Measurements from ENCODE around the gene PPFIA2.

PPFIA2 gene

DNA sequence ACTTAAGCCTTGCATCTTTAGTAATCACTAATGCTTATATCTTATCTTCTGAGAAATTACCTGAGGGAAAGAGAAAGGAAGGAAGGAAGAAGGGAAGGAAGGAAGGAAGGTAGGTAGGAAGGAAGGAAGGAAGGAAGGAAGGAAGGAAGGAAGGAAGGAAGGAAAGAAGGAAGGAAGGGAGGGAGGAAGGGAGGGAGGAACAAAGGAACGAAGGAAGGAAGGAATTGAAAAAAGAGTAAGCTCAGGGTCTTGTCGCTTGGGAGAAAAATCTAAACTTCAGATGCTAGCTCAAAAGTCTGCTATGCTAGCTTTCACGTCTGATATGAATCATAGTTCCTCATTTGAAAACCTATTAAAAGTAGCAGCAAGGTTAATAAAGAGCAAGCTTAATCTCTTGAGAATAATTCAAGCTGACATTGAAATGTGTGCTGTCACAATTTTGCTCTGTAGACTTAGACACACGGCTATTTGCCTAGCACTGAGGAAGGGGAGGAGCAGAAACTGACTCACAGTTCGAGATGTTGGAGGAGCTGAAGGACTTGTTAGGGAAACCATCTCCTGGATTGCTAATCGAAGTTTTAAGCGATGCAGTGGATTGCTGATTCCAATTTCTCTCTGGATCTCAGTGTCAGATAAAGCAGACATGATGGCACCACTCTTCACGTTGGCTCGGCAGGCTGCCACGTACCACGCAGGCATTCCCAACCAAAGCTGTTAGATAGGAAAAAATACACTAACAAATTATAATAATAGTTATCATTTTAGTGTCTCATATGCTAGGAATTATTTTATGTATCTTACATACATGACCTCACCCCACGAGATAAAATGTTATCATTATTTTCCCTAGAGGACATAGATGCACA is 464.6 kb downstream of the PPFIA2 start:
- H3K9me3 ChIP-seq: no peaks in the 10 kb centered on the region
- TF ChIP-seq, protein P1, sequence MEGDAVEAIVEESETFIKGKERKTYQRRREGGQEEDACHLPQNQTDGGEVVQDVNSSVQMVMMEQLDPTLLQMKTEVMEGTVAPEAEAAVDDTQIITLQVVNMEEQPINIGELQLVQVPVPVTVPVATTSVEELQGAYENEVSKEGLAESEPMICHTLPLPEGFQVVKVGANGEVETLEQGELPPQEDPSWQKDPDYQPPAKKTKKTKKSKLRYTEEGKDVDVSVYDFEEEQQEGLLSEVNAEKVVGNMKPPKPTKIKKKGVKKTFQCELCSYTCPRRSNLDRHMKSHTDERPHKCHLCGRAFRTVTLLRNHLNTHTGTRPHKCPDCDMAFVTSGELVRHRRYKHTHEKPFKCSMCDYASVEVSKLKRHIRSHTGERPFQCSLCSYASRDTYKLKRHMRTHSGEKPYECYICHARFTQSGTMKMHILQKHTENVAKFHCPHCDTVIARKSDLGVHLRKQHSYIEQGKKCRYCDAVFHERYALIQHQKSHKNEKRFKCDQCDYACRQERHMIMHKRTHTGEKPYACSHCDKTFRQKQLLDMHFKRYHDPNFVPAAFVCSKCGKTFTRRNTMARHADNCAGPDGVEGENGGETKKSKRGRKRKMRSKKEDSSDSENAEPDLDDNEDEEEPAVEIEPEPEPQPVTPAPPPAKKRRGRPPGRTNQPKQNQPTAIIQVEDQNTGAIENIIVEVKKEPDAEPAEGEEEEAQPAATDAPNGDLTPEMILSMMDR (IDR thresholded peaks at IDR 0.05): no peak
- H3K36me3 ChIP-seq: no peaks in the 10 kb centered on the region
- no peaks in the 10 kb centered on the region for H3K27me3 ChIP-seq
- no peak overlapping the region for H3K27ac ChIP-seq
- no peak overlapping the region for H3K4me3 ChIP-seq (ENCODE audit: low read depth in 1 of 2, low read length in 1 of 2)
- no peaks in the 10 kb centered on the region for H3K4me1 ChIP-seq (ENCODE audit: control insufficient read depth in 1 of 2, insufficient read depth in 1 of 2, low read depth in 1 of 2, low read length in 1 of 2)

DNA sequence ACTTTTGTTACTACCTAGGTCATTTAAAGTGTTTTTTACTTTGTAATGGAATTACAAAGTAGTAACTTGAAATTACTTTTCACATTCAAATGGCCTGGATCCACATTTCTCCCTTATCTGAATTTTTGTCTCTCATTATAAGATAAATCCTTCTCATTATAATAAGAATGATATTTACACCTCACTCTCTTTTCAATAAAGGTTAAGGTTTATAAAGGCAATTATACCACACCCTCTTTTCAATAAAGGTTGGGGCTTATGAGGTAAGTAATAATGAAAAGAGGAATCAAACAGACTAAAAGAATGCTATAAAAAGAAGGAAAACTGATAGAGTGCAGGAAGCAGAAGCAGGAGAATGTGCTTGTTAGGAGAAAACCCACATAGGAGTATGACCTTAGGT is 470.5 kb downstream of the PPFIA2 start:
- TF ChIP-seq, protein P1 (IDR thresholded peaks at IDR 0.05): no peak
- Histone ChIP-seq H3K4me1 (ENCODE audit: control insufficient read depth in 1 of 2, insufficient read depth in 1 of 2, low read depth in 1 of 2, low read length in 1 of 2) (no peaks in the 10 kb centered on the region), H3K36me3 (no peaks in the 10 kb centered on the region), H3K27ac (no peak overlapping the region), H3K9me3 (no peaks in the 10 kb centered on the region), H3K27me3 (no peaks in the 10 kb centered on the region), H3K4me3 (ENCODE audit: low read depth in 1 of 2, low read length in 1 of 2) (no peak overlapping the region)

DNA sequence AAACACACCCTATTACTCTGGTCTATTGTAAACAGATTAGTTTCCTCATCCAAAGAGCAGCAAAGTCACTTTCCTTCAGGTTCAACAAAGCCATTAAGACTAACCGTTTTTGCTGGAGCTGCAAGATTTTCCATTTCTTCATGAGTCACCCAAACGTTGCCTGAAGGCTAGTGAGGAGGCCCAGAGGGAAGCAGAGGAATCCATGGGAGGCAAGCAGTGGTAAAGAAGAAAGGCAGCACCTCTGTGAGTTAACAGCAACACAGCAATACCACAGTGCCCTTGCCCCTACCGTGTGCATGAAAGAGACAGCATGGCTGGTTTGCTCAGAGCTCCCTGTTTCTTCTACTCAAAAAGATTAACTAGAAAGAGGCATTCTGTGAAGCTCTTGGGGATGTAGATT is 475.0 kb downstream of the PPFIA2 start:
- H3K27ac ChIP-seq: no peak overlapping the region
- H3K4me3 ChIP-seq (ENCODE audit: low read depth in 1 of 2, low read length in 1 of 2): no peak overlapping the region
- no peaks in the 10 kb centered on the region for H3K36me3 ChIP-seq
- H3K4me1 ChIP-seq (ENCODE audit: control insufficient read depth in 1 of 2, insufficient read depth in 1 of 2, low read depth in 1 of 2, low read length in 1 of 2): no peaks in the 10 kb centered on the region
- H3K27me3 ChIP-seq: no peaks in the 10 kb centered on the region
- TF ChIP-seq, protein P1 (IDR thresholded peaks at IDR 0.05): no peak
- no peaks in the 10 kb centered on the region for H3K9me3 ChIP-seq

DNA sequence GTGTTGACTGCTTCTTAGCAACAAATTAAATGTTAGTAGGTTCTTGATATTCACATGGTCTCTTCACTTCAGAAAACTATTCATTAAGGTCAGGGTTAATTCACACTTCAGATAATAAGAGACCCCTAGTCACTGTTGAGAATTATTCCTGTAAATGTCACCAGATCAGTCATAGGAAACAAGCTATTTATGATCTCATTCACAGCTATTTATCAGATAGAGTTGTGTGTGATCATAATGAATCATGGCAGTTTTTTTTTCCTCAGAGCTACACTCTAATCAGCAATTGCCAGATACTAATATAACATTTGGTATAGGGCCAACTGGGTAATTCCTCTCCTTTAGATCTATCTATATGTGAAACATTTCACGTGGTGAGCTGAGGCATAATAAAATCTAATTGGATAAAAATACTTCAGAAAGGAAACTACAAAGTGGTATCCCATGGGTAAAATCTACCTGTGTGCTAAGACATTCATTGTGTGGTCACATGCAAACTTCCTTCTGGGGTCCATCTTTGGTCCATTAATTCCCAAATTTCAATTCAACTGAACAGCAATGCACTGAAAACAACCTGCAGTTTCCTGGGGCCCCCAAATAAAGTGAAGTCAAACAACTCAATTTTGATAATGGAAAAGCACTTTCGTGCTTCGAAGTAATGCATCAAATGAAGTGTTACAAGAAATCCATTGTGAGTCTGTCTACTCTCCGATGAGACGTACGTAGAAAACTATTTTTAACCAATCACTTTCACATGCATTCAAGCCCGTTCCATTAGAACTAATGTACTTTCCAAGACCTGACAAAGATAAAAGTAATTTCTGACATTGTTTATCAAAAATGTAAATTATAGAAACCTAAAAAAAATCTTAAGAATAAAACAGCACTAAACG is 484.3 kb downstream of the PPFIA2 start:
- H3K4me3 ChIP-seq (ENCODE audit: low read depth in 1 of 2, low read length in 1 of 2): no peak overlapping the region
- H3K27me3 ChIP-seq: no peaks in the 10 kb centered on the region
- H3K27ac ChIP-seq: no peak overlapping the region
- H3K36me3 ChIP-seq: no peaks in the 10 kb centered on the region
- H3K9me3 ChIP-seq: no peaks in the 10 kb centered on the region
- TF ChIP-seq, protein P1 (IDR thresholded peaks at IDR 0.05): no peak
- no peaks in the 10 kb centered on the region for H3K4me1 ChIP-seq (ENCODE audit: control insufficient read depth in 1 of 2, insufficient read depth in 1 of 2, low read depth in 1 of 2, low read length in 1 of 2)

DNA sequence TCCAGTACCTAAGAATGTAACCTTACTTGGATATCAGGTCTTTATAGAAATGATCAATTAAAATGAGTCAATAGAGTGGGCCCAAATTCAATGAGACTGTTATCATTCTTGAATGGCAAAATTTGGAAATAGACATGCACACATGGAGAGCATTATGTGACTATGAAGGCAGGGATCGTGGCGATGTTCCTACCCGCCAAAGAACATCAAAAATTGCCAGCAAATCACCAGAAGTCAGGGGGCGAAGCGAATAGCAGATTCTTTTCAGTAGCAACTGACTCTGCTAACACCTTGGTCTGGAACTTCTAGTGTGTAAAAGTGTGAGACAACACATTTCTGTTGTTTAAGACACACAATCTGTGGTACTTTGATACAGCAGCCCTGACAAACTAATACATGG is 488.8 kb downstream of the PPFIA2 start:
- H3K36me3 ChIP-seq: no peaks in the 10 kb centered on the region
- H3K27me3 ChIP-seq: no peaks in the 10 kb centered on the region
- no peaks in the 10 kb centered on the region for H3K4me1 ChIP-seq (ENCODE audit: control insufficient read depth in 1 of 2, insufficient read depth in 1 of 2, low read depth in 1 of 2, low read length in 1 of 2)
- H3K4me3 ChIP-seq (ENCODE audit: low read depth in 1 of 2, low read length in 1 of 2): no peak overlapping the region
- TF ChIP-seq, protein P1 (IDR thresholded peaks at IDR 0.05): no peak
- no peaks in the 10 kb centered on the region for H3K9me3 ChIP-seq
- no peak overlapping the region for H3K27ac ChIP-seq
